ENCODE results near the gene TBXAS1.

- TF ChIP-seq CTCF (IDR thresholded peaks at IDR 0.05; ENCODE audit: poor library complexity, severe bottlenecking) (no peak), REST (IDR thresholded peaks at IDR 0.05; ENCODE audit: borderline replicate concordance) (no peak), SMC3 (conservative IDR thresholded peaks at IDR 0.05; ENCODE audit: poor library complexity) (no peak), EZH2 (IDR thresholded peaks at IDR 0.05; ENCODE audit: borderline replicate concordance, insufficient read depth, low read length, poor library complexity, severe bottlenecking) (no peak), POLR2AphosphoS5 (IDR thresholded peaks at IDR 0.05) (no peak), TAF1 (IDR thresholded peaks at IDR 0.05; ENCODE audit: low read depth) (no peak), EP300 (conservative IDR thresholded peaks at IDR 0.05; ENCODE audit: poor library complexity, severe bottlenecking) (no peak), RAD21 (conservative IDR thresholded peaks at IDR 0.05) (no peak), MXI1 (conservative IDR thresholded peaks at IDR 0.05; ENCODE audit: poor library complexity, severe bottlenecking) (no peak)
Observed at GRCh38 chr7:139817249-139817648, 11.8 kb upstream of the TBXAS1 start.

Measured in neural cell (in vitro differentiated cells).